GM12864 (cell line): ENCODE measurements around the gene TXNDC15.

Experiments used
- DNase-seq: peaks from one replicate; pipeline ENCODE4 v3.0.0-alpha.2; 2011; ENCODE audit warnings: low read depth
- H3K4me3 ChIP-seq: 2 replicates; pipeline ENCODE4 v1.5.1; 2011; ENCODE audit warnings: mild to moderate bottlenecking, low read depth, low read length, control low read depth
- TF ChIP-seq, protein P1 (sequence below): IDR thresholded peaks from 2 replicates; pipeline ENCODE4 v1.5.1; 2011; ENCODE audit warnings: low read depth, mild to moderate bottlenecking, moderate library complexity, low read length, control low read depth, inconsistent platforms; ENCODE audit errors: missing control alignments

Gene TXNDC15

DNA sequence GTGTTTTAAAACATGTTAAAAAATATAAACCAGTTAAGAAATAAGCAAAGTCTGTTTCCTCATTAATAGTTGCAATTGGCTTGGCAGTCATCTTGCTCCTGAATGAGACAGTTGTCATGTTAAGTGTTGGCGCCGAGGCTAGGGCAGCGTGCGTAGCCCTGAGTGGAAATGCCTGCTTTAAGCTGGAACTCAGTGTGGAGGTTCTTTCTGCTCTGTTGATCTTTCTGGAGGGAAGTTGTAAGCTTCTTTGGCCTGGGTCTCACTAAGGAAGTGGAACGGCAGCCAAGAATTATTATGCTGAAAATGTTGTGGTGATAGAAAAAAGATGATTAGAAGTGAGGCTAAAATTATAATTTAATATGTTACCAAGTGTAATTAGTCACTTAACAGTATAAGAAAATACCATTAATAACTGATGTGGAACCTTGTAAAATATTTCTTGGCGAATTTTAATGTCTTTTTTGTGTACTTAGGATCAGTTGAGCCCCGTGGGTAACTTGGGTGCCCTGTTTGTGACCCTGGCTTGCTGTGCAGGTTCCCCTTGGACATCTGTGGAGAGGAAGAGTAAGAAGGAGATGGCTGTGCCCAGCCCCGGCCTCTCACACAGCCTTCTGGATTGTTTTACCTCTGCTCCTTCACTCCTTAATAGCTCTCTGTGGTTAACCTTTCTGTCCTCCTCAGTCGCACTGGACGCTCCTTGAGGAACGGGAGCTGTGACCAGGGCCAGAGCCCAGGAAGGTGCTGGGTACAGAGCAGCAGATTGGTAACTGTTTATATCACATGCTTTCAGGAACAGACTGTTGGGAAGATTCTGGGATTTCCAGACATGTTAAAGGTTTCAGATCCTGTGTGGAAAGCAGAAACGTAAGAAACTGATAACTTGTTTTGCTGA, 61.8 kb downstream of the TXNDC15 start:
- no peak for DNase-seq
- TF ChIP-seq, protein P1, sequence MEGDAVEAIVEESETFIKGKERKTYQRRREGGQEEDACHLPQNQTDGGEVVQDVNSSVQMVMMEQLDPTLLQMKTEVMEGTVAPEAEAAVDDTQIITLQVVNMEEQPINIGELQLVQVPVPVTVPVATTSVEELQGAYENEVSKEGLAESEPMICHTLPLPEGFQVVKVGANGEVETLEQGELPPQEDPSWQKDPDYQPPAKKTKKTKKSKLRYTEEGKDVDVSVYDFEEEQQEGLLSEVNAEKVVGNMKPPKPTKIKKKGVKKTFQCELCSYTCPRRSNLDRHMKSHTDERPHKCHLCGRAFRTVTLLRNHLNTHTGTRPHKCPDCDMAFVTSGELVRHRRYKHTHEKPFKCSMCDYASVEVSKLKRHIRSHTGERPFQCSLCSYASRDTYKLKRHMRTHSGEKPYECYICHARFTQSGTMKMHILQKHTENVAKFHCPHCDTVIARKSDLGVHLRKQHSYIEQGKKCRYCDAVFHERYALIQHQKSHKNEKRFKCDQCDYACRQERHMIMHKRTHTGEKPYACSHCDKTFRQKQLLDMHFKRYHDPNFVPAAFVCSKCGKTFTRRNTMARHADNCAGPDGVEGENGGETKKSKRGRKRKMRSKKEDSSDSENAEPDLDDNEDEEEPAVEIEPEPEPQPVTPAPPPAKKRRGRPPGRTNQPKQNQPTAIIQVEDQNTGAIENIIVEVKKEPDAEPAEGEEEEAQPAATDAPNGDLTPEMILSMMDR, result no peak
- H3K4me3 ChIP-seq, result no peak overlapping the region

- H3K4me3 ChIP-seq, result no peak overlapping the region
- TF ChIP-seq, protein P1, result no peak
- DNase-seq, result no peak
Measured at GRCh38 chr5:134937526-134937925, 63.4 kb downstream of the TXNDC15 start.

GRCh38 chr5:134938030-134938429, 63.9 kb downstream of the TXNDC15 start:
- H3K4me3 ChIP-seq, result no peak overlapping the region
- TF ChIP-seq, protein P1, result no peak
- no peak for DNase-seq

GRCh38 chr5:134939500-134939899, 65.3 kb downstream of the TXNDC15 start:
- TF ChIP-seq, protein P1, result no peak
- DNase-seq, result no peak
- no peak overlapping the region for H3K4me3 ChIP-seq

DNA sequence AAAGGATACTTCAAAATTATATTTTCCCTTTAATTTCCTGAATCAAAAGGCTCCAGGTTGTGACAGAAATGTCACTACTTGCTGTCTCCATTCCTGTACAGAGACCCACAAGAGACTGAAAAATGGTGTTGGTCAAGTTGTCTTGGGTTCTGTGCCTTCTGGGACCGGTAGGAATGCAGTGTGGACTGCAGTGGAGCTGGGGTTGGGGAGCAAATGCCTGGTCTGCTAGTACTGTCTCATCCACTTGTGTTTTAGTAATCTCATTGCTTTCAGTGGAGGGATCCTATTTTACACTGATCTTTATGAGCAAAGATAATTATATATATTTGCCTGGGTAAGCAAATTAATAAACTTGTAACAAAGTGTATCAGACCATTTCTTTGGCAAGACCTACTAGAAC, 69.4 kb downstream of the TXNDC15 start:
- H3K4me3 ChIP-seq, result no peak overlapping the region
- TF ChIP-seq, protein P1, result no peak
- no peak for DNase-seq

DNA sequence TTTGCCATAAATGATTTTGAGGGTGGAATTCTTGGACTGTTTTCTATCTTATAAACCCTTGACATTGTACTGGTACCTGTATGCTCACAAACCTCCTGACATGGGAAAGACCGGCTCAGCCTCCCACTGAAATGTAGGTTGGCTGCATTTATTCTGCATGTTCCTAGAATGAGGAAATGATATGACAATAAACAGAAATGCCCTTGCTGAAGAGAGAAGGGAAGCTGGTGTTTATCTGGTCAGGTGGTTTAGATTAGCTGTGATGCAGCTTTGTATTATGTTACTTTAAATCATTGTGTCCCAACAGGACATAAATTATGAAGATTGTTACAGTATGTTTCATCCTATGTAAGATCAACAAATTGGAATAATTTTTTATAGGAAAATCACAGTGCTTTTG, 70.5 kb downstream of the TXNDC15 start:
- TF ChIP-seq, protein P1, result no peak

GRCh38 chr5:134945041-134945440, 70.9 kb downstream of the TXNDC15 start:
- no peak for DNase-seq
- no peak overlapping the region for H3K4me3 ChIP-seq
- TF ChIP-seq, protein P1, result no peak

More for the DNA sequence above, 70.5 kb downstream of the TXNDC15 start:
- no peak for DNase-seq
- H3K4me3 ChIP-seq, result no peak overlapping the region
